ENCODE measurements around the gene SHOC2.

- TF ChIP-seq, protein P1, sequence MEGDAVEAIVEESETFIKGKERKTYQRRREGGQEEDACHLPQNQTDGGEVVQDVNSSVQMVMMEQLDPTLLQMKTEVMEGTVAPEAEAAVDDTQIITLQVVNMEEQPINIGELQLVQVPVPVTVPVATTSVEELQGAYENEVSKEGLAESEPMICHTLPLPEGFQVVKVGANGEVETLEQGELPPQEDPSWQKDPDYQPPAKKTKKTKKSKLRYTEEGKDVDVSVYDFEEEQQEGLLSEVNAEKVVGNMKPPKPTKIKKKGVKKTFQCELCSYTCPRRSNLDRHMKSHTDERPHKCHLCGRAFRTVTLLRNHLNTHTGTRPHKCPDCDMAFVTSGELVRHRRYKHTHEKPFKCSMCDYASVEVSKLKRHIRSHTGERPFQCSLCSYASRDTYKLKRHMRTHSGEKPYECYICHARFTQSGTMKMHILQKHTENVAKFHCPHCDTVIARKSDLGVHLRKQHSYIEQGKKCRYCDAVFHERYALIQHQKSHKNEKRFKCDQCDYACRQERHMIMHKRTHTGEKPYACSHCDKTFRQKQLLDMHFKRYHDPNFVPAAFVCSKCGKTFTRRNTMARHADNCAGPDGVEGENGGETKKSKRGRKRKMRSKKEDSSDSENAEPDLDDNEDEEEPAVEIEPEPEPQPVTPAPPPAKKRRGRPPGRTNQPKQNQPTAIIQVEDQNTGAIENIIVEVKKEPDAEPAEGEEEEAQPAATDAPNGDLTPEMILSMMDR (IDR thresholded peaks at IDR 0.05): no peak
- TF ChIP-seq POLR2A (IDR thresholded peaks at IDR 0.05): no peak
Observed at GRCh38 chr10:110951381-110951780, 32.0 kb downstream of the SHOC2 start.

Data from Peyer's patch (tissue), 4 donors.